Brain microvascular endothelial cell (primary cell): ENCODE data around the gene C1QTNF5.

Experiments used
- DNase-seq: peaks from one replicate; pipeline ENCODE4 v3.0.0-alpha.2; 2020
- H3K27ac ChIP-seq: fragments of 250-450 bp; sonication (Bioruptor Pico); 2 replicates; pipeline ENCODE4 v1.5.1; 2020; ENCODE audit warnings: mild to moderate bottlenecking, moderate library complexity
- H3K27me3 ChIP-seq: fragments of 250-450 bp; sonication (Bioruptor Pico); replicated peaks from 2 replicates; pipeline ENCODE4 v1.5.1; 2020; ENCODE audit warnings: mild to moderate bottlenecking
- H3K36me3 ChIP-seq: fragments of 250-450 bp; sonication (Bioruptor Pico); replicated peaks from 2 replicates; pipeline ENCODE4 v1.5.1; 2020; ENCODE audit warnings: mild to moderate bottlenecking
- H3K4me3 ChIP-seq: 2 replicates; pipeline ENCODE4 v1.5.1; 2011; ENCODE audit warnings: low read depth, mild to moderate bottlenecking, control low read depth, low read length, moderate library complexity
- CTCF ChIP-seq: IDR thresholded peaks from 2 replicates; pipeline ENCODE4 v1.5.1; 2011; ENCODE audit warnings: low read depth, mild to moderate bottlenecking, moderate library complexity, low read length, control low read depth, inconsistent platforms; ENCODE audit errors: missing control alignments
- in situ Hi-C: cut with HindIII; loops from 2 replicates; pipeline ENCODE4 v1.10.0; 2017; ENCODE audit warnings: low sequenced_read_pairs, low pct_ligation_motif_present

C1QTNF5 gene

GRCh38 chr11:119323532-119324033 lies 17.1 kb downstream of the C1QTNF5 start:
- Histone ChIP-seq H3K27me3 (no peaks in the 10 kb centered on the region), H3K36me3 (no peaks in the 10 kb centered on the region)

GRCh38 chr11:119322921-119323531 lies 17.7 kb downstream of the C1QTNF5 start:
- Histone ChIP-seq H3K27ac (no peak overlapping the region), H3K4me3 (no peak overlapping the region), H3K27me3 (no peaks in the 10 kb centered on the region), H3K36me3 (no peaks in the 10 kb centered on the region)
- in situ Hi-C loops, result no loop called here
- no peak for TF ChIP-seq CTCF
- no peak for DNase-seq

More at GRCh38 chr11:119323532-119324033, 17.1 kb downstream of the C1QTNF5 start:
- peak; percentile 81 for TF ChIP-seq CTCF
- peak; percentile 74 for DNase-seq
- Histone ChIP-seq H3K27ac (no peak overlapping the region), H3K4me3 (no peak overlapping the region)
- in situ Hi-C loops, result no loop called here

- in situ Hi-C loops, result no loop called here
Measured at GRCh38 chr11:119322360-119322739, 18.3 kb downstream of the C1QTNF5 start.

GRCh38 chr11:119320776-119321524 lies 19.7 kb downstream of the C1QTNF5 start:
- Histone ChIP-seq H3K36me3 (no peaks in the 10 kb centered on the region), H3K4me3 (peak overlapping the region; percentile 52), H3K27ac (peak overlapping the region; percentile 30), H3K27me3 (no peaks in the 10 kb centered on the region)
- peak; percentile 36 for DNase-seq
- no peak for TF ChIP-seq CTCF
- in situ Hi-C loops, result no loop called here

More at GRCh38 chr11:119322360-119322739, 18.3 kb downstream of the C1QTNF5 start:
- Histone ChIP-seq H3K27me3 (no peaks in the 10 kb centered on the region), H3K36me3 (no peaks in the 10 kb centered on the region), H3K4me3 (no peak overlapping the region), H3K27ac (no peak overlapping the region)
- TF ChIP-seq CTCF, result peak; percentile 8
- DNase-seq, result no peak

GRCh38 chr11:119320240-119320775 lies 20.4 kb downstream of the C1QTNF5 start:
- peak overlapping the region; percentile 30 for H3K27ac ChIP-seq
- in situ Hi-C loops, result no loop called here
- H3K27me3 ChIP-seq, result no peaks in the 10 kb centered on the region
- H3K4me3 ChIP-seq, result peak overlapping the region; percentile 52
- no peak for TF ChIP-seq CTCF
- no peaks in the 10 kb centered on the region for H3K36me3 ChIP-seq
- DNase-seq, result no peak
